Common myeloid progenitor, CD34-positive (primary cell): ENCODE results near the gene PBX4.

Experiments used
- CTCF ChIA-PET: fragments of 350-600 bp; sonication (Branson Sonifier 250); formaldehyde crosslinking; loops from one replicate; lab custom pipeline; 2021; ENCODE audit warnings: antibody characterized with exemption; lab: Charles Lee
- POLR2A ChIA-PET: fragments of 350-600 bp; sonication (Branson Sonifier 250); formaldehyde crosslinking; loops from one replicate; lab custom pipeline; 2021; ENCODE audit warnings: antibody characterized with exemption; lab: Charles Lee
- DNase-seq, 3 donors: peaks; one replicate each; pipeline versions ENCODE4 v3.0.0 to v3.0.0-alpha.2; 2013
- H3K27ac ChIP-seq, 2 experiments: 1 replicate in 1 of 2; 2 replicates in 1 of 2; pipeline ENCODE4 v1.7.0; 2013; ENCODE audit warnings: inconsistent platforms in 2 of 2, low read length in 2 of 2, mild to moderate bottlenecking in 2 of 2, low read depth in 1 of 2, moderate library complexity in 1 of 2; ENCODE audit not compliant: severe bottlenecking in 2 of 2, insufficient read depth in 1 of 2, poor library complexity in 1 of 2
- H3K27me3 ChIP-seq, 5 experiments: replicated peaks in 2 of 5; 1 replicate in 3 of 5; 2 replicates in 2 of 5; pipeline versions ENCODE4 v1.6.1 to v1.7.0; 2013; ENCODE audit warnings: low read length in 4 of 5, mild to moderate bottlenecking in 2 of 5, moderate library complexity in 2 of 5, inconsistent platforms in 1 of 5; ENCODE audit not compliant: insufficient read depth in 5 of 5, control insufficient read depth in 4 of 5
- H3K36me3 ChIP-seq, 4 experiments: 1 replicate in 2 of 4; 2 replicates in 2 of 4; pipeline versions ENCODE4 v1.6.1 to v1.7.0; 2013; ENCODE audit warnings: low read length in 3 of 4, control low read depth in 1 of 4, mild to moderate bottlenecking in 1 of 4; ENCODE audit not compliant: control insufficient read depth in 4 of 4, insufficient read depth in 4 of 4
- H3K4me1 ChIP-seq, 4 experiments: 1 replicate in 3 of 4; 2 replicates in 1 of 4; pipeline versions ENCODE4 v1.6.1 to v1.7.1; 2013; ENCODE audit warnings: low read length in 3 of 4, mild to moderate bottlenecking in 3 of 4, control low read depth in 1 of 4, inconsistent platforms in 1 of 4, moderate library complexity in 1 of 4; ENCODE audit not compliant: control insufficient read depth in 4 of 4, insufficient read depth in 4 of 4; ENCODE audit errors: control extremely low read depth in 1 of 4
- H3K4me3 ChIP-seq, 7 experiments: 1 replicate in 4 of 7; 2 replicates in 3 of 7; pipeline versions ENCODE4 v1.5.1 to v1.7.0; 2013; ENCODE audit warnings: mild to moderate bottlenecking in 7 of 7, low read length in 6 of 7, moderate library complexity in 6 of 7, inconsistent platforms in 2 of 7, low read depth in 2 of 7, control low read depth in 1 of 7; ENCODE audit not compliant: insufficient read depth in 4 of 7, control insufficient read depth in 1 of 7; ENCODE audit errors: extremely low read depth in 1 of 7
- H3K9me3 ChIP-seq, 5 experiments: 1 replicate in 4 of 5; 2 replicates in 1 of 5; pipeline versions ENCODE4 v1.6.1 to v1.7.1; 2013; ENCODE audit warnings: low read length in 4 of 5, mild to moderate bottlenecking in 2 of 5, inconsistent platforms in 1 of 5, low read depth in 1 of 5, moderate library complexity in 1 of 5; ENCODE audit not compliant: control insufficient read depth in 4 of 5, insufficient read depth in 2 of 5; ENCODE audit errors: control extremely low read depth in 1 of 5
- WGBS: methylation state at CpG from one replicate; pipeline ENCODE4 v1.1.5; 2013; ENCODE audit not compliant: insufficient coverage; 5-methylcytosine and 5-hydroxymethylcytosine counted together

PBX4 gene

DNA sequence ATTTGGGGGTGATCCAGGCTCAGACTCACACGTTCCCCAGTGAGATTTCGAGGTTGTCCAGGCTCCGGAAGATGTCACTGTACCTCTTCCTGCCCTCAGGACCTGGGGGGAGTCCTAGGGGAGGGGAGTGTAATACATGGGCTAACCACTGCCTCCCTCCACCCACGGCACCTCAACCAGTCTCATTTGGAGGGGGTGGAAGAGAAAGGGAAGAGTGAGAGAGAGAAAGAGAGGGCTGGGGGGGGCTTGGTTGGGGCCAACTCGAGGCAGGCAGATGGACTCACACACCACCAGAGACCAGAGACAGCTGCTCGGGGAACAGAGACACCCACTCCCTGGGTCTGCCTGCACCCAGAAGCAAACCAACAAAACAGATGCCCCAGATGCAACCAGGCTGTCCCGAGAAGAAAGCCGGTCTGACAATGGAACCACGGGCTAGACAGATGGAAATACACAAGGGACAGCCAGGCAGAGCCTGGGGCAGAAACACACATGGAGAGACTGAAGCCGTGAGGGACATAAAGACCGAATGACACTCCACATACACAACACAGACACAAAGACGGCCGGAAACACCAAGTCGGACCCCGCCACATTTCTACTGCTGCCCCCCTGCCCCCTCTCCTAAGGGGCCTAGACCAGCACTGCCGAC, 24.1 kb upstream of the PBX4 start:
- POLR2A ChIA-PET: interaction anchor here (1.6 kb wide), 1 partner anchor 20 kb away, joined by 4 read pairs; the partner anchor contains the start of gene ATP13A1

GRCh38 chr19:19637523-19638251, 19.2 kb upstream of the PBX4 start:
- 98% methylated on average over 43 of the region's 53 CpGs for WGBS

More for the DNA sequence above, 24.1 kb upstream of the PBX4 start:
- 0% methylated on average over 10 of the region's 16 CpGs for WGBS
- Histone ChIP-seq H3K36me3 (peaks cover 0 to 55% (median 38%) of the 10 kb centered on the region in 4 experiments), H3K27ac (peak overlapping the region; percentile 50 to 81), H3K27me3 (no peaks in the 10 kb centered on the region), H3K9me3 (no peaks in the 10 kb centered on the region), H3K4me3 (peak overlapping the region; percentile 78 to 95 (median 87)), H3K4me1 (peaks cover 0 to 19% (median 13%) of the 10 kb centered on the region in 4 experiments)
- peak in 2 of 3 donors; percentile 33 to 45 for DNase-seq
- CTCF ChIA-PET: no interaction called here

GRCh38 chr19:19637186-19637522, 18.7 kb upstream of the PBX4 start:
- ChIA-PET POLR2A (no interaction called here), CTCF (no interaction called here)
- no peaks in the 10 kb centered on the region for H3K9me3 ChIP-seq
- peaks cover 12 to 67% (median 48%) of the 10 kb centered on the region in 4 experiments for H3K36me3 ChIP-seq
- DNase-seq: no peak
- no peak overlapping the region for H3K27ac ChIP-seq
- H3K27me3 ChIP-seq: no peaks in the 10 kb centered on the region
- no peak overlapping the region for H3K4me3 ChIP-seq
- WGBS: 96% methylated on average over 26 of the region's 27 CpGs
- H3K4me1 ChIP-seq: peaks cover 0 to 6% (median 2%) of the 10 kb centered on the region in 4 experiments

More at GRCh38 chr19:19637523-19638251, 19.2 kb upstream of the PBX4 start:
- Histone ChIP-seq H3K4me1 (peaks cover 0 to 11% (median 7%) of the 10 kb centered on the region in 4 experiments), H3K36me3 (peaks cover 12 to 63% (median 44%) of the 10 kb centered on the region in 4 experiments), H3K27ac (no peak overlapping the region), H3K9me3 (no peaks in the 10 kb centered on the region), H3K27me3 (no peaks in the 10 kb centered on the region), H3K4me3 (no peak overlapping the region)
- DNase-seq: no peak
- ChIA-PET CTCF (no interaction called here), POLR2A (no interaction called here)

DNA sequence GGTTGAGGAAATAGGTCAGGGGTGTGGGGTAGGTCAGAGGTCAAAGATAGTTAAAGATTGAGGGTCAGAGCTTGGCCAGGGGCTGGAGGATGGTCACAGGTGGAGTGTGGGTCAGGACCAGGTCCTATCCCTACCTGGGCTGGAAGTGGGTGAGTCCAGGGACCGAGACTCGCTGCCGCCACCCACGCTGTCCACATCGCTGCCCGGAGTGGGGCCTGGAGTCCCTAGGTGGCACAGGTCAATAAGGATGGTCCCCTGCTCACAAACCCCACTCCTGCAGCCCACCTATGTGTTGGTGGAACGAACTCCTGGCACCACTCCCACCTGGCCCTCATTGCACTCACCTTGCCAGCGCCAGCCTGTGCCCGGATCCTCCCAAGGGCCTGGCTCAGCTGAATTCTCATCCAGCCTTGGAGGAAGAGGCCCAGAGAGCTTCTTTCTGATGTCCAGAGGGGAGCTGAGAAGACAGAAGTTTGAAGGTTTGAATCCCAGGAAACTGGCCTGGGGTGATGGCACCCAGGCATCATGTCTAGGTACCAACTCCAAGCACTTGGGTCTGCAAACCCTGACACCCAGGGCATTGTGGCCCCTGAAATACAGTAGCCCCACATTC, 18.2 kb upstream of the PBX4 start:
- ChIA-PET POLR2A (no interaction called here), CTCF (no interaction called here)
- H3K4me1 ChIP-seq: peaks cover 0 to 1% (median under 1%) of the 10 kb centered on the region in 4 experiments
- H3K27me3 ChIP-seq: no peaks in the 10 kb centered on the region
- no peaks in the 10 kb centered on the region for H3K9me3 ChIP-seq
- H3K36me3 ChIP-seq: peaks cover 12 to 66% (median 46%) of the 10 kb centered on the region in 4 experiments
- no peak overlapping the region for H3K4me3 ChIP-seq
- no peak for DNase-seq
- 98% methylated on average over 7 of the region's 9 CpGs for WGBS
- H3K27ac ChIP-seq: no peak overlapping the region

DNA sequence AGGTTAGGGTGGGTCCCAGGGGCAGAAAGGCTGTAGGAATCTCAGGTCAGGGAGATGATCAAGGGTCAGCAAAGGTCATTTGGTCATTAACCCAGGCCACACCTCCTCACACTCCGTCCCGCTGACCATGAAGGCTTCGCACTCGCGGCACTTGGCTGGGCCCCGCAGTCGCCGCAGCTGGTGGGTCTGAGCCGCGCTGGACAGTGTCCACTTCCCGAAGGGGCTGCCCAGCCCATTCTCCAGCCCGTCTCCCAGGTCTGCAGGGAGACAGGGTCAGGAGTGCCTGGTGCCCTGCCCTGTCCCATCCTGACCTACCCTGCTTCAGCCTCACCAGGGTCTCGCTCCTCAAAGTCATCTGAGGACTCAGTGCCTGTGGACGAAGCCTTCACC, 16.8 kb upstream of the PBX4 start:
- CTCF ChIA-PET: interaction anchor here (1.7 kb wide), 1 partner anchor 103 kb away, joined by 3 read pairs; no protein-coding TSS in a partner anchor
- WGBS: 93% methylated on average over 14 of the region's 14 CpGs

DNA sequence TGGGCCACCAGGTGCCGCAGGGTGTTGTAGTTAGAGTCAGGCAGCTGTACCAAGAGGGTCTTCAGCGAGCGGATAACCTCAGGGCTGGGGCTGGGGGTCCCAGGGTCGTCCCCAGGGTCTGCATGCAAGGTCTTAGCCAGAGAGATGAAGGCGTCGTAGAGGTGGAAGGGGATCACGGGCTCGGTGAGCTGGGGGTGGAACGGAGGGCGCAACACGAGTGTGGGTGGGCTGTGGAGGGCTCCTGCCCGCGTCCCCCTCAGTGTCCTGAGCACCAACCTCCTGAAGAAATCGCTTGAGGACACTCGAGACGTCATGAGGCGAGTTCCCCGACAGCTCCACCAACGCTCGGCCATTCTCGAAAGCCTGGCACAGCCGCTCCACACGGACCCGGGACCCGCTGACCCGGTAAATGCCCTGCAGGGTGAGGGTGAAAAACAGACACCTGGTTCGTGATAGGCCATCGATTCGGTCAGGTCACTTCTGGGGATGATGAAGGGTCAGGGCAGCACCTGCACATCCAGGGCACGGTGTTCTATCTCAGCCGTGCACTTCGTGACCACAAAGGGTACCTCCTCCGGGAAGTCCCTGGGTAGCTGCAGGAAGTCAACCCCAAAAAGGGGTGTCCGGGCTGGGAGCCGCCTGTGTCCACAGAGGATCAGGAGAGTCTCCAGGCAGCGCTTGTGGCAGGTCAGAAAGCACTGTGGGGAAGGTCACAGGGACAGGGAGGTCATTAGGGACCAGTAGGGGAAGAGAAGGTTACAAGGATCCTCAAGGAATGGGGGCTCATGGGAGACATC, 16.2 kb upstream of the PBX4 start:
- Histone ChIP-seq H3K4me3 (no peak overlapping the region), H3K36me3 (peaks cover 14 to 65% (median 48%) of the 10 kb centered on the region in 4 experiments), H3K9me3 (no peaks in the 10 kb centered on the region), H3K27me3 (no peaks in the 10 kb centered on the region), H3K27ac (no peak overlapping the region), H3K4me1 (no peaks in the 10 kb centered on the region)
- ChIA-PET CTCF (interaction anchor here (1.6 to 1.7 kb wide), 2 partner anchors 9 to 102 kb away, joined by 3 read pairs; partner anchors contain the start of gene GMIP), POLR2A (no interaction called here)
- WGBS: 95% methylated on average over 33 of the region's 36 CpGs
- DNase-seq: no peak

More for the DNA sequence above, 16.8 kb upstream of the PBX4 start:
- POLR2A ChIA-PET: interaction anchor here (0.7 kb wide), 1 partner anchor 473 kb away, joined by 3 read pairs; no protein-coding TSS in a partner anchor
- no peak overlapping the region for H3K27ac ChIP-seq
- no peaks in the 10 kb centered on the region for H3K4me1 ChIP-seq
- no peaks in the 10 kb centered on the region for H3K9me3 ChIP-seq
- H3K36me3 ChIP-seq: peaks cover 12 to 66% (median 51%) of the 10 kb centered on the region in 4 experiments
- H3K4me3 ChIP-seq: no peak overlapping the region
- DNase-seq: no peak
- no peaks in the 10 kb centered on the region for H3K27me3 ChIP-seq
